Heart left ventricle (tissue), 16 donors: ENCODE measurements around the gene NPTXR. TPM values are rescaled to one million over a fixed set of nuclear protein-coding genes. Genes with fewer than 3 reads are reported as not detected.
A peak's percentile ranks its signal among the peaks of the same experiment; 100 is the strongest.

ENCODE experiments used
- ATAC-seq, 4 donors: fragments of 200-7000 bp; cut with Tn5 transposase; one replicate each; pipeline ENCODE4 v1.9.1; 2020 to 2022; ENCODE audit warnings: moderate library complexity in 4 of 4, mild to moderate bottlenecking in 3 of 4, moderate number of reproducible peaks in 1 of 4
- DNase-seq, 5 donors: peaks; one replicate each; pipeline ENCODE4 v3.0.0-alpha.2; 2020
- H3K27ac ChIP-seq, 12 donors: fragments of 200-600 bp; sonication (generic) in 4 of 12; one replicate each; pipeline versions ENCODE4 v1.5.0 to v1.8.0; 2016 to 2022; ENCODE audit warnings: mild to moderate bottlenecking in 2 of 12
- H3K27me3 ChIP-seq, 9 donors: fragments of 200-600 bp; sonication (generic) in 2 of 9; one replicate each; pipeline versions ENCODE4 v1.5.1 to v1.8.0; 2016 to 2022; ENCODE audit warnings: mild to moderate bottlenecking in 3 of 9
- H3K36me3 ChIP-seq, 9 donors: fragments of 200-600 bp; sonication (generic) in 2 of 9; one replicate each; pipeline versions ENCODE4 v1.5.0 to v1.8.0; 2018 to 2022; ENCODE audit warnings: mild to moderate bottlenecking in 2 of 9
- H3K4me1 ChIP-seq, 12 donors: fragments of 200-600 bp; sonication (generic) in 4 of 12; one replicate each; pipeline versions ENCODE4 v1.5.0 to v1.8.0; 2016 to 2022; ENCODE audit warnings: mild to moderate bottlenecking in 3 of 12
- H3K4me3 ChIP-seq, 12 donors: fragments of 200-600 bp; sonication (generic) in 4 of 12; one replicate each; pipeline versions ENCODE4 v1.5.0 to v1.8.0; 2017 to 2022; ENCODE audit warnings: mild to moderate bottlenecking in 9 of 12, moderate library complexity in 4 of 12
- H3K9me3 ChIP-seq, 12 donors: fragments of 200-600 bp; sonication (generic) in 4 of 12; one replicate each; pipeline versions ENCODE4 v1.5.0 to v1.8.0; 2016 to 2022; ENCODE audit warnings: mild to moderate bottlenecking in 1 of 12
- CTCF ChIP-seq, 12 donors: fragments of 200-600 bp; sonication (generic) in 4 of 12; IDR thresholded peaks; one replicate each; pipeline versions ENCODE4 v1.5.0 to v1.8.0; 2018 to 2022; ENCODE audit warnings: antibody characterized with exemption in 12 of 12, mild to moderate bottlenecking in 5 of 12
- POLR2A ChIP-seq, 2 donors: fragments of 450-650 bp; IDR thresholded peaks; one replicate each; pipeline ENCODE4 v1.6.1; 2017; ENCODE audit warnings: antibody characterized with exemption in 2 of 2, mild to moderate bottlenecking in 2 of 2, moderate library complexity in 2 of 2
- WGBS, 4 donors: extraction: QIAGEN DNeasy Blood & Tissue Kit in 2 of 4; methylation state at CpG; one replicate each; pipeline versions ENCODE4 v1.1.5 to v1.1.7; 2013 to 2018; 5-methylcytosine and 5-hydroxymethylcytosine counted together
- intact Hi-C, 10 donors: fragments of 100-400 bp; cut with DNase I; formaldehyde crosslinking; loops; one replicate each; pipeline versions ENCODE4 v1.11.1 to v1.14.2; 2022
- polyA plus RNA-seq, 2 donors: library from polyadenylated mRNA; stranded (reverse); fragments of 200-250 nt; gene quantifications; one replicate each; pipeline ENCODE4 v1.2.3, GENCODE V29; 2013
- total RNA-seq, 9 donors: library from RNA; depleted of rRNA in 2 of 9; stranded (reverse); fragments of >200 nt in 2 of 9; fragmentation: NEBNext Ultra II Directional in 3 of 9; extraction: Animal tissue kit (Norgen Biotek cat#: 25700) in 3 of 9; gene quantifications; one replicate each; pipeline versions ENCODE4 v1.1.0 to v1.2.4, GENCODE V29; 2016 to 2023
- donor health status: ischemic (EF 13 %, LVEDD 7.1; RV severe dilation, severe dysfunction).
- donor health status: healthy with polysubstance abuse.
- donor health status: DM: no; HTN: yes; CAD: no.
- donor health status: DM: no; HTN: no; CAD: no.
- donor health status: ischemic (EF 25% LVEDD 6.9; RV normal size, moderate dysfunction).
- donor health status: ischemic (EF 25% LVEDD 5.7; RV mildly dilated, moderate dysfunction).
- donor health status: healthy.
- donor health status: DM: yes; HTN: yes; CAD: no.
- donor health status: ischemic (EF 35%, LVEDD 5.7; RV mildly dilated, moderate dysfunction).
- donor health status: nonischemic (EF 11% LVEDD 7.7; RV severe dilation, severe dysfunction).
- donor health status: DM: yes; HTN: yes; CAD: no.
- donor health status: PGD.
- donor health status: ischemic (EF 29% LVEDD 5.4; RV normal size, mild dysfunction).
- donor health status: nonischemic (EF 23%, LVEDD 6.1; RV moderate dilation, normal function).

The NPTXR gene
- total and polyA plus RNA-seq, 11 donors: 15.4 to 34.0 (median 19.1) TPM

- peak overlapping the region in 10 of 12 donors; percentile 8 to 92 (median 85) for H3K27ac ChIP-seq
- peaks cover 4 to 81% (median 46%) of the 10 kb centered on the region in 12 donors for H3K4me1 ChIP-seq
These were observed 59.8 kb downstream of the NPTXR start for GRCh38 chr22:38784035-38784434.

GRCh38 chr22:38783095-38783615 is 60.7 kb downstream of the NPTXR start:
- Histone ChIP-seq H3K9me3 (no peaks in the 10 kb centered on the region), H3K4me3 (no peak overlapping the region), H3K4me1 (peaks cover 4 to 72% (median 39%) of the 10 kb centered on the region in 12 donors), H3K27ac (peak overlapping the region in 10 of 12 donors; percentile 33 to 92 (median 78)), H3K36me3 (peaks cover 0 to 23% (median 7%) of the 10 kb centered on the region in 9 donors), H3K27me3 (no peaks in the 10 kb centered on the region)
- TF ChIP-seq POLR2A (IDR thresholded peaks at IDR 0.05) (no peak), CTCF (IDR thresholded peaks at IDR 0.05) (no peak)
- intact Hi-C loops: loop anchor here in 2 of 10 donors (10.0 kb wide), 2 partner anchors 62 to 142 kb away; partner anchors contain the start of gene NPTXR (in 1 of the 2)
- peak in 1 of 5 donors; percentile 25 for DNase-seq
- no peak for ATAC-seq
- WGBS, 4 donors: 56 to 66% (median 61%) methylated on average over 14 of the region's 14 CpGs

More at GRCh38 chr22:38784035-38784434, 59.8 kb downstream of the NPTXR start:
- no peak overlapping the region for H3K4me3 ChIP-seq
- peaks cover 0 to 22% (median 7%) of the 10 kb centered on the region in 9 donors for H3K36me3 ChIP-seq
- TF ChIP-seq CTCF (IDR thresholded peaks at IDR 0.05) (no peak), POLR2A (IDR thresholded peaks at IDR 0.05) (no peak)
- DNase-seq (no peak), ATAC-seq (no peak)
- WGBS, 4 donors: 88 to 92% (median 92%) methylated on average over 15 of the region's 15 CpGs
- no peaks in the 10 kb centered on the region for H3K27me3 ChIP-seq
- intact Hi-C loops: loop anchor here in 2 of 10 donors (10.0 kb wide), 2 partner anchors 61 to 141 kb away; partner anchors contain the start of gene NPTXR (in 1 of the 2)
- no peaks in the 10 kb centered on the region for H3K9me3 ChIP-seq

- Histone ChIP-seq H3K27ac (peak overlapping the region in 10 of 12 donors; percentile 20 to 92 (median 54)), H3K4me1 (peaks cover 0 to 66% (median 33%) of the 10 kb centered on the region in 12 donors), H3K27me3 (no peaks in the 10 kb centered on the region), H3K9me3 (no peaks in the 10 kb centered on the region), H3K36me3 (peaks cover 0 to 23% (median 7%) of the 10 kb centered on the region in 9 donors), H3K4me3 (no peak overlapping the region)
- WGBS, 4 donors: 58 to 64% (median 61%) methylated on average over 13 of the region's 13 CpGs
- TF ChIP-seq POLR2A (IDR thresholded peaks at IDR 0.05) (no peak), CTCF (IDR thresholded peaks at IDR 0.05) (no peak)
- peak in 2 of 5 donors; percentile 49 to 54 for DNase-seq
- peak in 1 of 4 donors; percentile 38 for ATAC-seq
- intact Hi-C loops: loop anchor here in 2 of 10 donors (10.0 kb wide), 2 partner anchors 62 to 142 kb away; partner anchors contain the start of gene NPTXR (in 1 of the 2)
These were observed 61.3 kb downstream of the NPTXR start for GRCh38 chr22:38782402-38783094.

- Histone ChIP-seq H3K4me3 (no peak overlapping the region), H3K4me1 (peaks cover 0 to 54% (median 21%) of the 10 kb centered on the region in 12 donors), H3K36me3 (peaks cover 0 to 23% (median 7%) of the 10 kb centered on the region in 9 donors), H3K27me3 (no peaks in the 10 kb centered on the region), H3K27ac (peak overlapping the region in 10 of 12 donors; percentile 22 to 92 (median 64)), H3K9me3 (no peaks in the 10 kb centered on the region)
- intact Hi-C loops: loop anchor here in 2 of 10 donors (10.0 kb wide), 2 partner anchors 64 to 144 kb away; partner anchors contain the start of gene NPTXR (in 1 of the 2)
- DNase-seq (peak; percentile 71 to 86 (median 78)), ATAC-seq (peak; percentile 42 to 82 (median 52))
- 50 to 75% (median 73%) methylated on average over 9 to 13 of the region's 13 CpGs for WGBS, 4 donors
- no peak for TF ChIP-seq POLR2A (IDR thresholded peaks at IDR 0.05)
These were observed 62.8 kb downstream of the NPTXR start for GRCh38 chr22:38781033-38781432.
